ENCODE results near the gene C22orf31.

The C22orf31 gene

DNA sequence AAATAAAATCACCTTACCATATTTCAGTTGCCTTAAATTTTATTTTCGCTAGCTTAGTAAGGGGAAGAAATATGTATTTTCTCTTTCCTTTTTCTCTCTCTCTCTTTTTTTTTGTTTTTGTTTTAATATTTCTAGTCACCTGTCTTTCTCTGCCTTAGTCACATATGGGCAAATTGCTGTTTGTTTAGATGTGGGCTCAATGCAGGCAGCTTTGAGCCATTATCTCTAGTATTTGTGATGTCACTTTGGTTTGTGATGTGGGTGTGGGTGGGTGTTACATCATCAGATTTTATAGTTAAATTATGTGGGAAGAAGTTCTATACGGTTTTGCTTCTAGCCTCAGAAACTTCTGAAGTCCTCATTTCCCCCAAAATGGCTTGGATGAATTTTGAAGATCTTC, at the start of gene C22orf31:
Gene C22orf31, minus strand, starts transcription at position 59 of the 400 bp plus-strand sequence. Its CDS starts 39 bp downstream, at position 20.
- DNase-seq (ENCODE audit: extremely low read depth, insufficient read length), result no peak
- TF ChIP-seq, protein P1, sequence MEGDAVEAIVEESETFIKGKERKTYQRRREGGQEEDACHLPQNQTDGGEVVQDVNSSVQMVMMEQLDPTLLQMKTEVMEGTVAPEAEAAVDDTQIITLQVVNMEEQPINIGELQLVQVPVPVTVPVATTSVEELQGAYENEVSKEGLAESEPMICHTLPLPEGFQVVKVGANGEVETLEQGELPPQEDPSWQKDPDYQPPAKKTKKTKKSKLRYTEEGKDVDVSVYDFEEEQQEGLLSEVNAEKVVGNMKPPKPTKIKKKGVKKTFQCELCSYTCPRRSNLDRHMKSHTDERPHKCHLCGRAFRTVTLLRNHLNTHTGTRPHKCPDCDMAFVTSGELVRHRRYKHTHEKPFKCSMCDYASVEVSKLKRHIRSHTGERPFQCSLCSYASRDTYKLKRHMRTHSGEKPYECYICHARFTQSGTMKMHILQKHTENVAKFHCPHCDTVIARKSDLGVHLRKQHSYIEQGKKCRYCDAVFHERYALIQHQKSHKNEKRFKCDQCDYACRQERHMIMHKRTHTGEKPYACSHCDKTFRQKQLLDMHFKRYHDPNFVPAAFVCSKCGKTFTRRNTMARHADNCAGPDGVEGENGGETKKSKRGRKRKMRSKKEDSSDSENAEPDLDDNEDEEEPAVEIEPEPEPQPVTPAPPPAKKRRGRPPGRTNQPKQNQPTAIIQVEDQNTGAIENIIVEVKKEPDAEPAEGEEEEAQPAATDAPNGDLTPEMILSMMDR (IDR thresholded peaks at IDR 0.05; ENCODE audit: insufficient read depth, low read length, poor library complexity, severe bottlenecking), result no peak

DNA sequence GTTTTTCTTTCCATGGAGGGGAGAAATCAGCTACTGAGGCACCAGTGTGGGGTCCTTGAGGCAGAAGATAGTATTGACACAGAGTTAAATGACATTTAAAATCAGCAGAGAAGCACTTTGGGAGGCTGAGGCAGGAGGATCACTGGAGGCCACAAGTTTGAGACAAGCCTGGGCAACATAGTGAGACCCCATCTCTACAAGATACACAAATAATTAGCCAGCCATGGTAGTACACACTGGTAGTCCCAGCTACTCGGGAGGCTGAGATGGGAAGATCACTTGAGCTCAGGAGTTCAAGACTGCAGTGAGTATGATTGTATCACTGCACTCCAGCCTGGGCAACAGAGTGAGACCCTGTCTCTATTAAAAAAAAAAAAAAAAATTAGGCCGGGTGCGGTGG, 49.3 kb upstream of the C22orf31 start:
- DNase-seq (ENCODE audit: extremely low read depth, insufficient read length), result no peak
- Histone ChIP-seq H3K4me3 (replicated peaks; ENCODE audit: low read depth, low read length) (no peak overlapping the region), H3K27me3 (replicated peaks; ENCODE audit: control insufficient read depth, insufficient read depth, low read length) (no peaks in the 10 kb centered on the region), H3K36me3 (ENCODE audit: control insufficient read depth, insufficient read depth, low read length) (no peaks in the 10 kb centered on the region)
- TF ChIP-seq, protein P1 (IDR thresholded peaks at IDR 0.05; ENCODE audit: insufficient read depth, low read length, poor library complexity, severe bottlenecking), result no peak

More for the DNA sequence above, at the start of gene C22orf31:
- H3K36me3 ChIP-seq (ENCODE audit: control insufficient read depth, insufficient read depth, low read length), result no peaks in the 10 kb centered on the region
- H3K27me3 ChIP-seq (replicated peaks; ENCODE audit: control insufficient read depth, insufficient read depth, low read length), result no peaks in the 10 kb centered on the region; the same call in 1 of the 2 replicates
- no peak within 1 kb of the TSS for H3K4me3 ChIP-seq (replicated peaks; ENCODE audit: low read depth, low read length)

DNA sequence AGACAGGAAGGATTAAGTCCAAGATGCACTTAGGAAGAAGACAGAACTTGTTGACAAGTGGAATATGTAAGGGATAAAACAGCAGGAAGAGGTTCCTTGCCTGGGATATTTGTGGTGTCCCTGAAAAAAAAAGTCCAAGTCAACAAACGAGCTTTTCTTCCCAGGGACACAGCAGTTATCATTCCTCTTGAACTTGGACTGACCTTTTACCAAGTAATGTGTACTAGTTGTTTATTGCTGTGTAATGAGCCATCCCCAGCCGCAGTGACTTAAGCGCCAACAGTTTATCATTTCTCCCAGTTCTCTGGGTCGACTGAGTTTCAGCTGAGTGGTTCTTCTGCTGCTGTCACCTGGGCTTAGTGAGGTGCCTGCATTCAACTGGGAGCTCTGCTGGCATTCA, 48.2 kb upstream of the C22orf31 start:
- TF ChIP-seq, protein P1 (IDR thresholded peaks at IDR 0.05; ENCODE audit: insufficient read depth, low read length, poor library complexity, severe bottlenecking), result no peak
- Histone ChIP-seq H3K27me3 (replicated peaks; ENCODE audit: control insufficient read depth, insufficient read depth, low read length) (no peaks in the 10 kb centered on the region), H3K36me3 (ENCODE audit: control insufficient read depth, insufficient read depth, low read length) (no peaks in the 10 kb centered on the region), H3K4me3 (replicated peaks; ENCODE audit: low read depth, low read length) (no peak overlapping the region)
- DNase-seq (ENCODE audit: extremely low read depth, insufficient read length), result no peak

DNA sequence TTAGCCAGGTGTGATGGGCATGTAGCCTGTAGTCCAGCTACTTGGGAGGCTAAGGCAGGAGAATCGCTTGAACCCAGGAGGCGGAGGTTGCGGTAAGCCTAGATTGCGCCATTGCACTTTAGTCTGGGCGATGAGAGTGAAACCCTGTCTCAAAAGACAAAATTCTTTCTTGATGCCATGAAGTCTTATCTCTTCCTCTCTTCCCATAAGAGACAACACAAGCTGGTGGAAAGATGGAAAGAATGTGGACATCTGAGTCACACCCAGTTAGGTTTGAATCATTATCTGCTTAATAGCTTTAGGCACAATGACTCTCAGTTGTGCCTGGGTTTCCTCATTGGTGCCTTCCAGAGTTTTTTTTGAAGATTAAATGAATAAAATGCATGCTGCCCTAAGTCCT, 46.5 kb upstream of the C22orf31 start:
- no peak for DNase-seq (ENCODE audit: extremely low read depth, insufficient read length)
- H3K36me3 ChIP-seq (ENCODE audit: control insufficient read depth, insufficient read depth, low read length), result no peaks in the 10 kb centered on the region
- H3K27me3 ChIP-seq (replicated peaks; ENCODE audit: control insufficient read depth, insufficient read depth, low read length), result no peaks in the 10 kb centered on the region
- TF ChIP-seq, protein P1 (IDR thresholded peaks at IDR 0.05; ENCODE audit: insufficient read depth, low read length, poor library complexity, severe bottlenecking), result no peak
- H3K4me3 ChIP-seq (replicated peaks; ENCODE audit: low read depth, low read length), result no peak overlapping the region

DNA sequence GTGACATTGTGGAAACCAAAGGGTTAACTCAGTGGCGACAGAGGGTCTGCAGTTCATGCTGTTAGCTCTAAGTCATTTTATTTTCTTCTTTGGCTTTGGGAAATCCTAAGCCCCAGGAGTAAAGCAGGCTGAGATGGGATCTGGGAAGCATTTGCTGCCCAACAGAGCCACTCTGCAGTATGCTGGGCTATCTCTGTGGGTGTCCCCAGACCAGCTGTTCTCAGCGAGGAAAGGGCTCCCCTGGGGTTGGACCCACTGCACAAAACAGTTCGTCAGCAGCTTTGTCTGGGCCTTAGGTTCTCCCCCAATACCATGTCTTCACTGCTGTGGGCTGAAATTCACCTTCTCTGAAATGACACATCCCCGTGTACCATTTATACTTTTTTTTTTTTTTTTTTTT, 45.2 kb upstream of the C22orf31 start:
- no peak for DNase-seq (ENCODE audit: extremely low read depth, insufficient read length)
- Histone ChIP-seq H3K36me3 (ENCODE audit: control insufficient read depth, insufficient read depth, low read length) (no peaks in the 10 kb centered on the region), H3K27me3 (replicated peaks; ENCODE audit: control insufficient read depth, insufficient read depth, low read length) (no peaks in the 10 kb centered on the region), H3K4me3 (replicated peaks; ENCODE audit: low read depth, low read length) (no peak overlapping the region)
- TF ChIP-seq, protein P1 (IDR thresholded peaks at IDR 0.05; ENCODE audit: insufficient read depth, low read length, poor library complexity, severe bottlenecking), result no peak

DNA sequence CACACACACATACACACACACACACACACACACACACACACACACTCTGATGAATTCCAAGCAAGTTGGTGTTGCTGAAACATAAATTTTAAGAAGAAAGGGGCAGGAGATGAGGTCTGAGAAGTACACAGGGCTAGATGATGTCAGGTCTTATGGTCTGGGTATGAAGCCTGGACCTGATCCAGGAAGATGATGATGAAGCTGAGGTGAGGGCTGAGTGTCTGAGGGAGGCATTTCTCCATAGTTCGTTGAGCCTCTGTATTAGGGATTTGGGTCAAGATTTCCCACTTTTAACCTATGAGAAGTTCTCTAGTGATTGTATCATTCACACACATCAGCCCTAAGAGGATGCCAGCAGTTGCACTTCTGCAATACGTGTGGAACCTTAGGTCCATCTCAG, 43.8 kb upstream of the C22orf31 start:
- no peaks in the 10 kb centered on the region for H3K36me3 ChIP-seq (ENCODE audit: control insufficient read depth, insufficient read depth, low read length)
- DNase-seq (ENCODE audit: extremely low read depth, insufficient read length), result no peak
- TF ChIP-seq, protein P1 (IDR thresholded peaks at IDR 0.05; ENCODE audit: insufficient read depth, low read length, poor library complexity, severe bottlenecking), result no peak
- no peaks in the 10 kb centered on the region for H3K27me3 ChIP-seq (replicated peaks; ENCODE audit: control insufficient read depth, insufficient read depth, low read length)
- no peak overlapping the region for H3K4me3 ChIP-seq (replicated peaks; ENCODE audit: low read depth, low read length)
